ENCODE measurements around the gene RIN1.
"Not testable (repeated sequence)": the region's sequence is repeated elsewhere in the genome, so short reads cannot be mapped to it uniquely, and the experiment has no call there.

Gene RIN1

GRCh38 chr11:66334605-66335442 is 1.4 kb downstream of the RIN1 start:
- DNase-seq (ENCODE audit: low read depth in 2 of 2) = no peak

DNA sequence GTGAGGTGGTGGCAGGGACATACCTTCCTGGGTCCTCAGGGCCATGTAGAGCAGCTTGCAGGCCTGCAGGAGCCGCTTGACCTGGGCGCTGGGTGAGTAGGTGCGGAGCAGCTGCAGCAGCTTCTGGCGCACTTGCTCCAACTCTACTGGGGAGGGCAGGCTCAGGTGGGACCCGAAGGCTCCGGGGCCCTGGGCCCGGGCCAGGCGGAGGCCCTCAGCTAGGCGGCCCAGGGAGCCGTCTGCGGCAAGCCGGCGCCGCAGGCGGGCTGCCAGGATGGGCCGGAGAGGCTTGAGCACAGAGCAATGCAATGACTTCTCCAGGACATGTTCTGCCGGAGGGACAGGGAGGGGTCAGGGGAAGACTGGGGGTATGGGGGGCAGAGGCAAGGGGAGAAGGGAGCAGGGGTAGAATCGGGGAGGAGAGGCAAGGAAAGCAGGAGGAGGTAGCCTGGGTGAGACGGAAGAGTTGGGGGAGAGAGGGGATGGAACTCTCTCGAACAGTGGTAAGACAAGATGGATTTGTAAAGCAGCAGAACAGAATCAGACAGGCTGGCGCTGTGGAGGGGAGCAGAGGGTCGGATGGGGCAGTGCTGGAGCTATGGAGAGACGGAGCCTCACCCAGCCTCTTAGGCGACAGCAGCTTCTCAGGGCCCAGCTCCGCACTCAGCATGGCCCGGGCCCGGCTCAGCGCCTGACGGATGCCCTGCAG is 2.2 kb downstream of the RIN1 start:
- DNase-seq (ENCODE audit: low read depth in 2 of 2) = no peak

DNA sequence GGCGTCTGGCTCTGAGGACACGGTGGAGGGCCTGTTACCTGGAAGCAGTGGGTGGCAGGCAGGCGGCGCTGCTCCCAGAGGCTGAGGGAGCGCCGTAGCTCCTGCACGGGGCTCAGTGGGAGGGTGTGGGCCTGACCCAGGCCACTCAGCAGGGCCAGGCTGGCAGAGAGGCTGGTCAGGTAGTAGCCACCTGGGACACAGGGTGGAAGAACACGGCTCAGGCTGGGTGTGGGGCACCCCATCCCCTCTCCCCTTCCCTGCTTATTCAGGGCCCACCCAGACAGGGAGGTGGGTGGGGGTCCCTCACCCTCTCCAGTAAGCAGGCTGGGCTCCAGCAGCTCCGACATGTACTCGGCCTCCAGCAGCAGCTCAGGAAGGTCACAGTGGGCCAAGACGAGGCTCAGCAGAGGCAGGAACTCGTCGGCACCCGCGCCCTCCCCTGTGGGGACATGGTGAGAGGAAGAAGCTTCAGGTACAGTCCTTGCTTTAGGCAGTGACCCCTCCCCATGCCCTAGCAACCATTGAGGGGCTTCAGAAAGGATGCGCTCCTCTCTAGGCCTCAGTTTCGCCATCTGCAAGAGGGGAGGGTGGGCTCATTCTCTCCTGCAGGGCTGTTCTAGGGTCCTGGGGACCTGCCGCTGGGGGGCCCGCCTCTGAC is 2.9 kb downstream of the RIN1 start:
- DNase-seq (ENCODE audit: low read depth in 2 of 2) = no peak

DNA sequence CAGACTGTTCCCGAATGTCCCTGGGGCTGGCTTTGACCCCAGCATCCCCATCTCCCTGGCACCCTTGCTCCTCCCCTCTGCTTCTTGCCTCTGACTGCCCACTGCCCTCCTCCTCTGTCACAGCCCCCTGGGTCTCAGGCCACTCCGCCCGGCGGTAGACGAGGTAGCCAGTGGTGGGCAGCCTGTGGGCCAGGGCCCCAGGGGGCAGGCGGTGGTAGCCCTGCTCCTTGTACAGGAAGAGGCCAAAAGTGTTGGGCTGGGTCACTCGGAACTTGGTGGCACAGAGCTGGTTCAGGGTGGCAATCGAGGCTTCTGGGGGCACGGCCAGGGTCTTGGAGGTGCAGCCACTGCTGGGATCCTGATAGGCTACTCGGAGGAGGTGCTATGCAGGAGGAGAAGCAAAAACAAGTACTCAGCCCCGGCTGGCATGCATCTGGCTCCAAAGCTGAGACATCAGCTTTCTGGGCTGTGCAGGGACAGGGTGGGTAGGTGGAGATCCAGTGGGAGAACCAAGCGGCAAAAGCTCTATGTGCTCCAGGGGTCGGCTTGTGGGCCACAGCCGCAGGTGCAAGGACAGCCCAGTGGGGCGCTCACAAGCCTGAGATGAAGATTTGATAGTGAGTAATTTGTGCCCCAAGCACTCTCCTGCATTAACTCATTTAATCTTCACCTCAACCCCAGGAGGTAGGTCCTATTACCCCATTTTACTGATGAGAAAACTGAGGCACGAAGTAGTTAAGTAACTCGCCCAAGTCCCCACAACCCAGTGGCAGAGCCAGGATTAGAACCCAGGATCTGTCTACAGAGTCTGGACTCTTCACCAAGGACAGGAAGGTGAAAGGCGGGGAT is 3.6 kb downstream of the RIN1 start:
- DNase-seq (ENCODE audit: low read depth in 2 of 2) = no peak

GRCh38 chr11:66331542-66332370 is 4.5 kb downstream of the RIN1 start:
- DNase-seq (ENCODE audit: low read depth in 2 of 2) = no peak

DNA sequence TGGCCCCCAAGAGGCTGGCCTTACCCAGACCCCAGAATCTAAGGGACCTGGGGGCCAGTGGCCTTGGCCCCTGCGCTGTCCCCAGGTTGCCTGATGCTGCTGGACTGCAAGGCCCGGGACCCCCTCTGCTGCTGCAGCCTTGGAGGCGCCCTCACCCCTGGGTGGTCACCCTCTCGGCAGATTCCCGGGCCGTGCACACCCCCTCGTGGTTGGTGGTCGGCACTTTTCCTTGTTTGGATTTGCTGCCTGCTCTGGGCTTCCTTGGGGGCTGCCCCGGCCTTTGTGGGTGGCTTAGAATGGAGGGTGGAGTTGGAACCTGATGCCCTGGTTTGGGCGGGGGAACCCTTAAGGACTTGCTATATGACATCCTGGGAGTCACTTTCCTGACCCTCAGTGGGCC is 5.3 kb downstream of the RIN1 start:
- DNase-seq (ENCODE audit: low read depth in 2 of 2) = no peak

DNA sequence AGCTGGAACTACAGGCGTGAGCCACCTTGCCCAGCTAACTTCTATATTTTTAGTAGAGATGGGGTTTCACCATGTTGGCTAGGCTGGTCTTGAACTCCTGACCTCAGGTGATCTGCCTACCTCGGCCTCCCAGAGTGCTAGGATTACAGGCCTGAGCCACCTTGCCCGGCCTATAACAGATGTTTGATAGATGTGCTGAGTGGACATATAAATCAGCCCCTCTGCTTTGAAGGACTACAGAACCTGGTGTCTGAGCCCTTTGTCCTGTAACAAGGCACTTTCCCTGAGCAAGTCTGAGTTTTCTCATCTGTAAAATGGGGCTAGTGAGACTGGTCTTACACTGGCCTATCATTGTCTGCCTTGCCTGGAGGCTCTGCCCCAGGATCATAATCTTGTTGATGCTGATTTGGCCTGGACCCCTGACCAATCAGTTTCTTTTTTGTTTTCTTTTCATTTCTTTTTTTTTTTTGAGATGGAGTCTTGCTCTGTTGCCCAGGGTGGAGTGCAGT is 7.0 kb downstream of the RIN1 start:
- DNase-seq (ENCODE audit: low read depth in 2 of 2) = no peak

DNA sequence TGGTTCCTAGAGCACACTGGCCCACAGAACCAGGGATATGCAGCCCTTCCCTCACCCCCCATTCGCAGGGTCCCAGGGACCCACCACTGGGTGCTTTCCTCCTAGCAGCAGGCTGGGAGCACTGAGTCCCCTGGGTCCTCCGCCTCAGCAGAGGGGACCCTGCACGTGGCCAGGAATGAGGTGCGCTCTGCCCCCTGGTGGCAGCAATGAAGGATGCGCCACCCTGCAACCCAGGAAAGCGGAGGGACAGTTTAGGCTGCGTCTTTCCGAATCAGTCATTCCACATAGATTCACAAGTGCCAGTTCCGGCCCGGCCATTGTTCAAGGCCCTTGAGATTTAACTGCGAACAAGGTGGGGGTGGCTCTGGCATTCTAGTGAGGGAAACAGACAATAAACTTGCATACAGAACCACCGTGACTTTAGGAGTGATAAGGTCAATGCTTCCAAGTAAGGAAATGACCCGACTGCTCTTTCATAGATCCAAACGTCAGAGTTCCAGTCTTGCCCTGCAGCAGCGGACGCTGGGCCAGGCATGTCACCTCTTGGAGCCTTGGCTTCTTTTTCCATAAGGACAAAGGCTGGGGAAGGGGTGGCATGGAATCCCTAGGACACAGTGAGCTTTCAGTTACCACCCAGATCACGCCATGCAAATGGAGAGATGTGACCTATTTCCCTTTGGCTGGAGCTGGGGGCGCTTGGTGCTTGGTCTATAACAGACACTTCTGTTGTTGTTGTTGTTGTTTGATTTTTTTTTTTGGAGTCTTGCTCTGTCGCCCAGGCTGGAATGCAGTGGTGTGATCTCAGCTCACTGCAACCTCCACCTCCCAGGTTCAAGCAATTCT is 7.7 kb downstream of the RIN1 start:
- DNase-seq (ENCODE audit: low read depth in 2 of 2) = peak in 1 of 2 donors; percentile 72

GRCh38 chr11:66328031-66328301 is 8.3 kb downstream of the RIN1 start:
- no peak for DNase-seq (ENCODE audit: low read depth in 2 of 2)

DNA sequence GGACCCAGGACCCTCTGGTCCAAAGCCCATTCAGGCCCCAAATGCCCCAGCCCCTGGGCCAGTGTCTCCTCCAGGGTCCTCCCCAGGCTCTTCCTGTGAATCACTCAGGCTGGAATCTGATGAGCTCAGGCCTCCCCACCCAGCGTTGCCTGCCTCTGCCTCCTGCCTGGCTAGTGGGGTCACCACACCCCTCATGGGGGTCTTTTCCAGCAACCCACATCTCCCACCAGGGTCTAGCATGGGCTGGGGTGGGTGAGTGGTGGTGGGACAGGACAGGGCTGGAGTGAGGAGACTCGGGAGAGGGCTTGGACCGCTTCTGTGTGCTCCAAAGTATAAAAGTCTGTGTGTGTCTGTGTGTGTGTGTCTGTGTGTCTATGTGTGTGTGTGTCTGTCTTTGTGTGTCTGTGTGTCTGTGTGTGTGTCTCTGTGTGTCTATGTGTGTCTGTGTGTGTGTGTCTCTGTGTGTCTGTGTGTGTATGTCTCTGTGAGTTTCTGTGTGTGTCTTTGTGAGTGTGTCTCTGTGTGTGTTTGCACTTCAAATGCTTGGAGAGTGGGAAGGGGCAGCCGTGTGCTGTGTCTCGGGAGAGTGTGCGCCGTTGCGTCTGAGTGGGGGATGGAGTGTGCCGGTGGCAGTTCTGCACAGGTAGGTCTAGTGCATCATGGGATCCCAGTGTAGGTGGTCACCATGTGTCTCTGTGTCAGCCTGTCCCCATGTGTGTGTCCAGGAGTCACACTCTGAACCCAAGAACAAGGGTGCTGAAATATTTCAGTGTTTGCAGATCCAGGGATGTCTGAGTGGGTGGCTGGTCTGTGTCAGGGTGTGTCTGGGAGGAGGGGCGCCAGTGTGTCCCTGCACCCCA is 8.8 kb downstream of the RIN1 start:
- no peak for DNase-seq (ENCODE audit: low read depth in 2 of 2)

DNA sequence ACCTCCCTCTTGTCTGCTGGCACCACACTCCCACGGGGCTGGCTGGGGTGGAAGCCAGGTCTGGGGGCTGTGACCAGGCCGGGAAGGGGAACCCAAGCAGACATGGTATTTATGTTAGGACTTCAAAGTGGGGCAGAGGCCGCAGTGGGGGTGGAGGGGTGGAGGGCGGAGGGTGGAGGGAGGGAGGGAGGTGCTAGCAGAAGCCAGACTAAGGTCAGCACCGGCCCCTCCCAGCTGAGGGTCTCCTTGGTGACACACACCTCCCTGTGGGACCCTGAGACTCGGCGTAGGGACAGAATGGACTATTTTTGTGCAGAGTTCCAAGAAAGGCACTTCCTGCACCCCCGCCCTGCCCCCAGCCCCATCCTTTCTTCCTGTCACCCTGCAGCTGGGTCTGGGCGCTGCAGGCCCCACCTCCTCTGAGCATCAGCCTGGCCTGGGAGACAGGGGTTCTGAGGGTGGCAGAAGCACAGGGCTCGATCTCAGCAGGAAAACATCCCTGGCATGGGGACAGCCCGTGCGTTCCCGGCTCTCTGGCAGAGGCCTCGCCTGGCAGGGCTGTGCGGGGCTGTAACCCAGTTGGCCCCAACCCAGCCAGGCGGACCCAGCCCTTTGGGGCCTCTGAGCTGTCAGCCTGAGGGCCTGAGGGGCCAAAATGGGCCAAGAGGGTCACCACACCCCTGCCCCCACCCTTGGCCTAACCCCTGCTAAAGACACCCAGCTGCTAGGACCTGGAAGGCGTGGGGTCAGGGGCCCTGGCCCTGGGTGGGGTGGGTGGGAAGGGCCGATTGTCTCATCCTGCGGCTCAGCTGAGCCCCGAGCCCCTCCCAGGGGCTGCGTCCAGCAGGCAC is 9.7 kb downstream of the RIN1 start:
- DNase-seq (ENCODE audit: low read depth in 2 of 2) = no peak

- DNase-seq (ENCODE audit: low read depth in 2 of 2) = no peak
Measured at GRCh38 chr11:66325263-66325671, 11.0 kb downstream of the RIN1 start.

- DNase-seq (ENCODE audit: low read depth in 2 of 2) = no peak
Measured at GRCh38 chr11:66324664-66325063, 11.6 kb downstream of the RIN1 start.

- no peak for DNase-seq (ENCODE audit: low read depth in 2 of 2)
Measured at GRCh38 chr11:66323684-66324083, 12.6 kb downstream of the RIN1 start.

GRCh38 chr11:66322732-66323427 is 13.4 kb downstream of the RIN1 start:
- DNase-seq (ENCODE audit: low read depth in 2 of 2) = no peak

DNA sequence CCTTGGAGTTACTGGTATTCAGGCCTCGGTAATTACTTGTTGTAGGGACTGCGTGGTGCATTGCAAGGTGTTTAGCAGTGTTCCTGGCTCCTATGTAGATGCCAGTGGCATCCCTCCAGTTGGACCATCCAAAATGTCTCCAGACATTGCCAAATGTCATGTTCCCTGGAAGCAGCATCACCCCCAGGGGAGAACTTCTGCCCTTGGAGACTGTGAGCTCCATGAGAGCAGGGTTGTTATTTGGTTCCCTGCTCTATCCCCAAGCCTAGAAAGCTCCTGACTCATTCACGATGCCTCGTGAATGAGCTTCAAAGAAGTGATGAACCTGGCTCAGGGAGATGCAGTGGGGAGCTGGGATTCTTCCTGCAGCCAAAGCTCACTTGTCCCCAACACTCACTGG is 14.6 kb downstream of the RIN1 start:
- no peak for DNase-seq (ENCODE audit: low read depth in 2 of 2)

DNA sequence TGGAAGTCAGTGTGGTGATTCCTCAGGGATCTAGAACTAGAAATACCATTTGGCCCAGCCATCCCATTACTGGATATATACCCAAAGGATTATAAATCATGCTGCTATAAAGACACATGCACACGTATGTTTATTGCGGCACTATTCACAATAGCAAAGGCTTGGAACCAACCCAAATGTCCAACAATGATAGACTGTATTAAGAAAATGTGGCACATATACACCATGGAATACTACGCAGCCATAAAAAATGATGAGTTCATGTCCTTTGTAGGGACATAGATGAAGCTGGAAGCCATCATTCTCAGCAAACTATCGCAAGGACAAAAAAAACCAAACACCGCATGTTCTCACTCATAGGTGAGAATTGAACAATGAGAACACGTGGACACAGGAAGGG is 15.5 kb downstream of the RIN1 start:
- DNase-seq (ENCODE audit: low read depth in 2 of 2) = not testable (repeated sequence)
